ENCODE results near the gene CDC42EP4. TPM values are rescaled to one million over a fixed set of nuclear protein-coding genes. Genes with fewer than 3 reads are reported as not detected.

Gene CDC42EP4
- polyA plus RNA-seq, 1 donor, result 19.5 TPM

DNA sequence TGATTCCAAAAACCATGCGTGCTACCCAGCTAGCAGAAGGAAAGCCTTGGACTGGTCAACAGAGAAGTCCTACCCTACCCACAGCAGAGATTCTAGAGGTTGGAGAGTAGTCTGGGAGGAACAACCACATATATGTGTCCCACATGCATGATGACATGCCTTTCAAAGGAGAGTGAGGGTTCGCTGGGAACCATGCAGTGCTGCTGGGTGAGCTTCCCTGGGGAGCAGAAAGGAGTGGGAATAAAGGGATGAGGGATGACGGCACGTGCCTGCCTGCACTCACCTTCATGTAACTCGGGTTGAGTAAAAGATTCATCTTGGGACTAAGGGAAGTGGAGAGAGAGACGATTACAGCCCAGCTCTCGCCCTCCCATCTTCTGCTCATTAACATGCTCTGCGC is 59.9 kb downstream of the CDC42EP4 start:
- DNase-seq (ENCODE audit: low read depth), result no peak

DNA sequence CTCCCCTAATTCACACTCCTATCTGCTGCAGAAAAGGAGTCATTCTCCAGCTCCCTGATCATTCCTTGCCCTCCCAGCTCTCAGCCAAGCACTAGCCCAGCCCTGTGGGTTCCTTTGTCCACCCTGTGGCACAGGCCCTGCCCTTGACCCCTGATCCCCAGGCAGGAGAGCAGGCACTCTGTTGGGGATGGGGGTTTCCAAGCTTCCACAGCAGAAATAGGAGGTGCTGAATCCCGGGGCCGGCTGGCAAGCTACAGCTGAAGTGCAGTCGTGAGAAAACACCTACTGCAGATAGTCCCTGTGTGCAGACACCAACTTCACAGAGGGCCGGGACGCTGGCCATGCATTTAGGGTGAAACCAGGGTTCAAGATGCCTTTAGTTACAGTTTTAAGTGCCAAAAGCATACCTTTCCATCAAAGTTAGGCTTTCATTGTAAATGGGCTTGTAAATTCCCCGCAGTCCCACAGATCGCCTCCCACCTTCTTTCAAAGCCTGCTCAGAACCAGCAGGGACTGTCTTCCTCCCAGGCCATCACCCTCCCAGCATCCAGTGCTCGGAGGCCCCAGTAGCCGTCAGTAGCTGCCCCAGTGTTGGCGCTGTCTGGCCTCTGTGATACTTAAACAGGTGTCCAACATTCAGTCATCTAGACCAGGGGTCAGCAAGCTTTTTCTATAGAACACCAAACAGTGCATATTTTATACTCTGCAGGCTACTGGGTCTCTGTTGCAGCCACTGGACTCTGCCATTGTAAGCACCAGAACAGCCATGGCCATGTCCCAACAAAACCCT is 60.8 kb downstream of the CDC42EP4 start:
- DNase-seq (ENCODE audit: low read depth), result no peak

DNA sequence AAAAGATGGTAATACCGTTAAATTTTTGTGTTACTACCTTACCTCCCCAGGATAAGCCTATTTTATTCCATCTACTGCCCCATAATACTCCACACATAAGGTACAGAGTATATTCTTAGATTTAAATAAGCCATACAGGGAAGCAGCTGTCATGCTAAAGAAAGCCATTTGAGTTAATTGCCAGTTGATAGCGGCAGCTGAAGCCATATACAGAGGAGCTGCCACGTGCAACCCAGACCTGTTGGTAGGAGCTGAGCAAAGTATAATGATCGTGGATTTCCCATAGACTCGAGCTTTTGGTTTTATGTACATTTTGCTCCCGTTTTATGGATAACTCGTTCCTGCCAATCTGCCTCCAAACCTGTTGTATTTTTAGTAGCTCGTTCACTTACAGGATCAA is 62.1 kb downstream of the CDC42EP4 start:
- DNase-seq (ENCODE audit: low read depth), result no peak

DNA sequence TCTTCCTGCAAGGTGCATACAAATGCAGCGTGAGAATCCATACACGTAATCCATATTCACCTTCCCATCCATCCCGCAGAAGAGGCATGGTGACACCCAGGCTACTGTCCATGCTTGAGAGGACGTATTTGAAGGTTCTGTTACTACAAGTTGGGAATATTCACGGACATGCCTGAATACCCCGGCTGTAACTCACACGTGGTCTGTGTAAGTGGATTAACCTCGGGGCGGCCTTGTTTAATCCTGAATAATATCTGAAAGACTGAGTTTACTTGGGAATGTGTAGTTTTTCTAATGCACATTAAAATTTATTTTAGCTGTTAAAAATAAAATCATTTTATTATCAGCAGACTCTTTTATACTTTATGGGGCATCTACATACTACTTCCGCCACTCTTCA is 63.3 kb downstream of the CDC42EP4 start:
- no peak for DNase-seq (ENCODE audit: low read depth)

DNA sequence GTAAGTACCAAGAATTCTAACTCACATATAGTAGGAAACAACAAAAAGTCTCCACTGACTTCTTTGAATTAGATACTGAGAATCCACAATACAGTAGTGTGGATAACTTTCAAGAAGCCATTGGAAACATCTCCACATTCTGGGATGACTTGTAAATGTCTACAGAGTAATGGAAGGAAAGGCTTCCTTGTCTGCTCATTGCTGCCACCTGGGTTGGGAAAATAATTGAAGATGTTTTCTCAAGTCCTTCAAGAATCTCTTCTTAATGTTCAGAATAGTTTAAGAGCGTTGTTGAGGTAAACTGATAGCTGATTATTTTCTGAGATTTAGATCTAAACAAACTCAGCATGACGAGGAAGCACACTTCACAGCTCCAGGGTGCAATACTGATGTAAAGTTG is 64.1 kb downstream of the CDC42EP4 start:
- DNase-seq (ENCODE audit: low read depth), result no peak

DNA sequence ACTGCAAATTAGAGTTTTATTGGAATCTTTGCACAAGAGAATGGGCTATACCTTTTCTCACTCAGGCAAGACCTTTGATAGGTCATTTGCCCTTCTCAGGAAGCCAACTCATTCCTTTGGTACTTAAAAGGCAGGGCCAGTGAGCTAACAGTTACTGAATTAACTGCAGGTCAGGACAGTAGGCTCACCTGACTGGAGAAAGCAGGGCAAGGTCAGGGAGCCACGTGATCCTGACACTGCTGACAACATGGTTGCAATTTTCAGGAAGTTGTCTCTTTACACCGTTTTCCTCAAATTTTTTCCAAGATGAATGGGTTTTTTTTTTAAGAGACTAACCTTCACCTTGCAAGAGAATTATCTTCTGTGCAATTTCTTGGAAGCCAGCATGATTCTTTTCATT is 71.2 kb downstream of the CDC42EP4 start:
- DNase-seq (ENCODE audit: low read depth), result no peak

DNA sequence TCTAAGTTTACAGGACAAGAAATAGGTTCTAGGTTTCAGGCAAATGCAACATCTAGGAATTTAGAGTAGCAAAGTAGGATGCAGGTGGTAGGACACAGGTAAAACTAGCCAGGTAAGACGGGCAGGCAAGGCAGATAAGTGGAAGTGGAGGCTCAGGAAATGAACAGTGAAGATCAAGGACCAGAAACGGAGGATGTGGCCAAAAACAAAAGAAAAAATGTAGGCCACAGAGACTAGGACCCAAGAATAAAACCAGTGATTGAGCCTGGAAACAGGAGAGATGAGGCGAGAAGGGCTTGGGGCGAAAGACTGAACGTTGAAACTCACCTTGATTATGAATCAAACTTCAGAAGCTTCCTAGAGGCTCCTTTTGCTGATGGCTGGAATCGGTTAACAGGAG is 74.1 kb downstream of the CDC42EP4 start:
- DNase-seq (ENCODE audit: low read depth), result no peak

DNA sequence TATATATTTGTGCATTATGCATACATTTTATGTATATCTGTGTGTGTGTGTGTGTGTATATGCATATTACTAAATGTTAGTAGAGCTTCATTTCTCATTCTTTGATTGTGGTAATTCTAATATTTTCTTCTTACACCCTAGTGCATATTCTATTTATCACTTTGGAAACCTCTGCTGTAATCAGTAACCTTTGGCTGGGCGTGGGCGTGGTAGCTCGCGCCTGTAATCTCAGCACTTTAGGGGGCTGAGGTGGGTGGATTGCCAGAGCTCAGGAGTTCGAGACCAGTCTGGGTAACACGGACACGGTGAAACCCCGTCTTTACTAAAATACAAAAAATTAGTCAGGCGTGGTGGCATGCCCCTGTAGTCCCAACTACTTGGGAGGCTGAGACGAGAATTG is 77.1 kb downstream of the CDC42EP4 start:
- no peak for DNase-seq (ENCODE audit: low read depth)

Other genes starting within 250 kb of the CDC42EP4 start
- 11.9 TPM for gene SLC39A11, start 219.3 kb downstream of the CDC42EP4 start, polyA plus RNA-seq (ENCODE audit: insufficient read length)
- 0.54 TPM for gene SSTR2, start 147.0 kb downstream of the CDC42EP4 start, polyA plus RNA-seq (ENCODE audit: insufficient read length)
- gene COG1, start 118.9 kb downstream of the CDC42EP4 start, polyA plus RNA-seq (ENCODE audit: insufficient read length), result 32.9 TPM
- gene CPSF4L, start 50.1 kb downstream of the CDC42EP4 start, polyA plus RNA-seq (ENCODE audit: insufficient read length), result not detected

All from forelimb muscle (tissue), 1 donor.